ENCODE data around the gene LRIG2.
"Not testable (repeated sequence)": the region's sequence is repeated elsewhere in the genome, so short reads cannot be mapped to it uniquely, and the experiment has no call there.

Gene LRIG2

GRCh38 chr1:113133038-113133437 is 60.0 kb downstream of the LRIG2 start:
- no peak for DNase-seq

GRCh38 chr1:113133759-113134158 is 60.8 kb downstream of the LRIG2 start:
- DNase-seq: no peak

DNA sequence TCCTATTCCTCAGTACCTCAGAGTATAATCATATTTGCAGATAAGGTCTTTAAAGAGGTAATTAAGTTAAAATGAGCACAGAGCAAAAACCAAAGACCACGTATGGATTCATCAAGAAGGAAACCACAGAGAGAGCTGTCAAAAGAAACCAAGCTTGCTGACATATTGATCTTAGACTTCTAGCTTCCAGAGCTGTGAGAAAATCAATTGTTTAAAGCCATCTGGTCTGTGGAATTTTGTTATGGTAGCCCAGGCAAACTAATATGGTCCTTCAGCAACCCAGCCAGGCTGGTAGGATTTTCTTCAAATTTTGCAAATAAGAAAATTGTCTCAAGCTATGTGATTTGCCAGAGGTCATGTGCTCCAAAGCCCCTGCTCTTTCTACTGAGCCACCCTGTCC is 62.5 kb downstream of the LRIG2 start:
- no peak for DNase-seq

DNA sequence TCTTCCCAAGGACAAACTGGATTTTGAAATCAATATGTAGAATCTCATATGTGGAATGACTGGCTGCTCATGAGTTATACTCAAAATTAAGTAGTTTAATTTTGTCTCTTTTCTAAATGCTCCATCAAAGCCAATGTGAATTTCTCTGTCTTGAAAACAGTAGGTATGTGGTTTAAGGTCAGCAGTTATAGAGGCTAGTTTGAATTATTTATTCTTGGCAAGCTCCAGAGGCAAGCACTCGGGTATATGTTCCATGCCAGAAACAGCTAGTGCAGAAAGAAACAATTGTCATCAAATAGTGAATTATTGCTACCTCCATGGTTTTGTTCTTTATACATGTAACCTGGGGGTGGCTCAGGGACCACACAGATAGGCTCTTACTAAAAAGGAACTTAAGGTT is 63.5 kb downstream of the LRIG2 start:
- no peak for DNase-seq

DNA sequence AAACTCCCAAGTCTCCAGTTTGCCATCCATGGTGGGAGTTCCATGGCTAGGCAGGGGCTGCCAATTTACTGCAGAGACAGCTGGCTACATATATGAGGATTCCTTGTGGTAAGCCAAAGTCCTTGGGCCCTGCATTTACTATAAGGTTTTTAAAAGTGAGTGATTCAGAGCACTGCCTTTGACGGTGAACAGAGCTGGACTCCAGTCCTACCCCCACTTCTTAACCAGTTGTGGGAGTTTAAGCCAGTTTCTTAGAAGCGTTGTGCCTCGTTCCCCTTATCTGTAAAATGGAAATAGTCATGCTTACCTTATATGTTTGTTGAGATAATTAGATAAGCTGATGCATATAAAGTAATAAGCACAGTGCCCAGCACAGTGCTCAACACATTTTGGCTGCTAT is 64.6 kb downstream of the LRIG2 start:
- no peak for DNase-seq

DNA sequence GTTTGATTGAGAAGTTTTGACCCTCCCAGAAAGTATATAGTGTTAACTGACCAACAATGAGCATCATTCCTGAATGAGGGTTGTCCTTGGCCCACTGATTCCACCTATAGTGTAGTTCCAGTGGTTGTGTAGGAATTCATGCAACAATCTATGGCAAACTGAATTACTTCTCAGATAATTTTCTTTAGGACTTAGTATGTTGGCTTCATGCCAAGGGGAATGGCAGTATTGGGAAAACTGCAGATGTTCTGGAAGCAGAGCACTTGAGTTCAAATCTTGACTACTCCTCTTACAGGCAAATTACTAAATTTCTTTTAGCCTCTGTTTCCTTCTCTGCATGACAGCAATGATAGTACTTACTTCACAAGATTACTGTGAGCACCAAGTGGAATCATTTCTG is 65.8 kb downstream of the LRIG2 start:
- no peak for DNase-seq

GRCh38 chr1:113140176-113140575 is 67.2 kb downstream of the LRIG2 start:
- no peak for DNase-seq

DNA sequence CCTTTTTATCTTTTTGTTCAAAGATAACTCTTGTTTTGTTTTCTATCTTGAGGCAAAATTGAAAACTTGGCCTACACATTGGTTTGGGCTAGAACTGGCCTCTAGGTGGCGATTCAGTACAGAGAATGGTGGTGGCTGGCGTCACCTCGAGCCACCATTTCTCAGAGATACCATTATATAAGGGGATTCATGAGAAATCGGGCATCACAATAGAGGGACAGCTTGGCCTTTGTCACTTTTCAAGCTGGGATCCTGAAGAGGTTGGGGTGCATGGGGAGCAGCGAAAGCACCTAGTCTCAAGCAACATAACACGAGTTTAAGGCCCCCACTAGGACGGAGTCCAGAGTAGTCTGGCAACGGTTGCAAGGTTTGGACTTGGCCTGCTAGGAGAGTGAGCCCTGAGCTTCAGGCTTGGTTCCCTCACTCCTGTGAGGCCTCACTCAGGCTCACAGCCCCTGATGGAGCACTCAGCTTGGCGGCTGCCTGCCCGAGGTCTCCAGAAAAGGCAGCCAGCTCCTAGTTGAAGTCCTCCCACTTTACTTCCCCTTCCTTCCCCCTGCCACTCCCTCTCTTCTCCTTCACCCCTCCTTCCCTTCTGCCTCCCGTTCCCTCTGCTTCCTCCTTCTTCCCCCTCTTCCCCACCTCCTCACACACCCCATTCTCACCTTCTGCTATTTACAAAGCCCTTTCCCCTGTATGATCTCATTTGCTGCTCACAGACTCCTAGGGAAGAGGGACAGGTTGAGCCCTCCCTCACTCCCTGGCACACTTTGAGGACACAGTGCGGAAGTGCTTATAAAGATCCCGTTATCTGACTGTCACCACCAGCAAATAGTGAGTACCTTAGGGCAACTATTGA is 67.8 kb downstream of the LRIG2 start:
- DNase-seq: peak; percentile 58

DNA sequence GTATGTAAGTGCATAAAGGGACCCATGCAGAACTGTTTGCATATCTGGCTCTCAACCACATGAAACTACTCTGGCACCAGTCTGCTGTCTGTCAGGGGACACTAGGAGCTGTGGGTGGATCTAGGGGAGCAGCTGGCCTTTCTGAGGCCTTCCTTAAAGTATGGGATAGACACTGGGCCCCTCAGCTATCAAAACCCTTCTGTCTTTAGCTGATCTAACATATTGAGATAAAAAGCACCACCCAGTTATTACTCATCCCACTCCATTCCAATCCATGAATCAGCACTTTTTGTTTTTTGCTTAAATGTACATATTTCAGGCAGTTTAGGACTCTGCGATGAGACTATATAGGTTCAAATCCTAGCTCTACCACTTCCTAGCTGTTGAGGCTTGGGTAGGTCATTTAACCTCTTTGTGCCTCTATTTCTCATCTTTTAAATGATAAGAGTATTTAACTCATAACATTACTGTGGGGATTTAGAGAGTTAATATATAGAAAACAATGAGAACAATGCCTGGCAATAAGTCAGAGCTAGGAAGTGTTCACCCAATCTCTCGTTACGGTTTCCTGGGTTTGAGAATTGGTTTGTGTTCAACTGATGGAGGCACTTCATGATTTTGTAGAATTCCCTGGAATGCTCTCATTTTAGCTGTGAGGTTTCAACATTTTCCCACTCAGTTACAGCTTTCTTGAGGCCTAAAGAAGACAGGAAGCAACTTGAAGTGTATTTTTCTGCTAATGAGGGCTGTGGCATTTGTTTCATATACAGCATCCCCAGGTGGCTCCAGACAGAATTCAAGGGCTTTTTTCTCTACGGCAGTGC is 68.9 kb downstream of the LRIG2 start:
- no peak for DNase-seq

GRCh38 chr1:113142791-113143190 is 69.8 kb downstream of the LRIG2 start:
- no peak for DNase-seq

GRCh38 chr1:113146242-113147072 is 73.5 kb downstream of the LRIG2 start:
- DNase-seq: no peak

DNA sequence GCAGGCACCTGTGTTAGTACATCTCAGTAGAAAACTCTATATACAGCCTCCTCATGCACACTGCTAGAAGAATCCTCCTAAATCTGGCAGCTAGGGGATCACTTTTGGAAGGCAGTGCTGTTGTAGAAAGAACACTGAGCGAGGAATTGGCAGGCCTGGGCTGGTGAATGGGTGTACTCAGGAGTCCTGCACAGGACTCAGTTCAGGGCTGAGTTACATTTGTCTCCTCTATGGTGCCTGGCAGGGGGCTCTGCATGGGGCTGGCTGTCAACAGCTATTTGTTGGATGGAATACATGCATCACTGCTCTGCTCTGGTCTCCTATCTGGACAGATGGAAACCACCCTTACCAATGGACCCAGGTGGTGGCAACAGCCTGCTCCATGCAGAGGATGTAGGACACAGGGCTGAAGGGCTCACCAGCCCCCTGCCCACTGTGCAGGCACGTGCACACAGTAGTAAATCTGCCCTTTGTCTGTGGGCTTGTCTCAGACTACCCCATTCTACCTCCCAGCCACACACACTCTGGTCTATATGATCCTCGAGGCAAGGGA is 74.2 kb downstream of the LRIG2 start:
- DNase-seq: no peak

- no peak for DNase-seq
Observed at GRCh38 chr1:113147826-113148225, 74.8 kb downstream of the LRIG2 start.

- DNase-seq: peak; percentile 61
Observed at GRCh38 chr1:113150494-113150893, 77.5 kb downstream of the LRIG2 start.

DNA sequence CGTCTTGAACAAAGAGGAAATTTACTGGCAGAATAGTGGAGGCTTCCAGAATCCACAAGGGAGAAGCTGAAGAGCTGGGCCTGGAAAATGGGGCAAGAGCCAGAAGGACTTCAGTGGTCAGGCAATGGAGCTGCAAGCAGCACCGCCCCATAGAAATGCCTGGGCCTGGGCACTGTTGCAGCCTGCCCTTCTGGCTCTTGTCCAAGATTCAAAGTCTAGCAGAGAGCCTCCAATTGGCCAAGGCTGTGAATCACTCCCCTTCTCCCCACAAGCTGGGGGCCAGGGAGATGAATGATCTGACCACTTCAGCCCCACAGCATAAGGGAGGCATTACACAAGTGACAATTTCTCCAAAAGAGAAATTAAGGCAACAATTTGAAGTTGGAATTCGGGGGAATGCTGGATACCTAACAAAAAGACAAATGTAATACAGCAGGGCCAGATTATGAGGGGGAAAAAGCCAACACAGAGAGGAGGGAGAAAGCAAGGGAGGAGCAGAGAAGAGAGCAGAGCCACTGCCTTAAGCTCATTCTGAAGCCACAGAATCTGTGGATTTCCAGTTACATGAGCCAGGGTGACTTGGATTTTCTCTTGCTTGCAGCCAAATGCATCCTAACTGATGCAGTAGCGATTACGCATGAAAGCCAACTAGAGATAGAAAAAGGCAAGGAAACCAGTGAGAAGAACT is 80.3 kb downstream of the LRIG2 start:
- DNase-seq: no peak

DNA sequence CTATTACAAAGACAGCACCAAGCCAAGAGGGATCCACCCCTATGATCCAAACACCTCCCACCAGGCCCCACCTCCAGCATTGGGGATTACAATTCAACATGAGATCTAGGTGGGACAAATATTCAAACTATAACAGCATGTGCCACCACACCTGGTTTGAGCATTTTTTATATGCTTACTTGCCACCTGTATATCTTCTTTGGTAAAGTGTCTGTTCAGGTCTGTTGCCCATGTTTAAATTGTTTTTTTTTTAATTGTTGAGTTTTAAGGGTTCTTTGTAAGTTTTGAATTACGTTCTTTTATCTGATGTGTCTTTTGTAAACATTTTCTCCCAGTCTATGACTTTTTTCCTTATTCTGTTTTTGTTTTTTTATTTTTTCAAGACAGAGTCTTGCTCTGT is 83.4 kb downstream of the LRIG2 start:
- no peak for DNase-seq

GRCh38 chr1:113158743-113159142 is 85.7 kb downstream of the LRIG2 start:
- DNase-seq: not testable (repeated sequence)

GRCh38 chr1:113166473-113166872 is 93.5 kb downstream of the LRIG2 start:
- no peak for DNase-seq

DNA sequence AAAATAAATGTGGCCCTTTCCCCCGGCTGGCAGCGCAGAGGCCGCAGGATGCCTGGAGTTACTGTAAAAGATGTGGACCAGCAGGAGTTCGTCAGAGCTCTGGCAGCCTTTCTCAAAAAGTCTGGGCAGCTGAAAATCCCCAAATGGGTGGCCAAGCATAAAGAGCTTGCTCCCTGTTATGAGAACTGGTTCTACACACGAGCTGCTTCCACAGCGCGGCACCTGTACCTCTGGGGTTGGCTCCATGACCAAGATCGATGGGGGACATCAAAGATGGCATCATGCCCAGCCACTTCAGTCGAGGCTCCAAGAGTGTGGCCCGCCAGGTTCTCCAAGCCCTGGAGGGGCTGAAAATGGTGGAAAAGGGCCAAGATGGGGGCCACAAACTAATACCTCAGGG is 95.9 kb downstream of the LRIG2 start:
- DNase-seq: no peak

- DNase-seq: no peak
Observed at GRCh38 chr1:113169591-113169990, 96.6 kb downstream of the LRIG2 start.

GRCh38 chr1:113170519-113170918 is 97.5 kb downstream of the LRIG2 start:
- DNase-seq: no peak

- DNase-seq: no peak
Observed at GRCh38 chr1:113178106-113178505, 105.1 kb downstream of the LRIG2 start.

Measured in NCI-H526 treated with DMSO at 0.1 percent for 48 hours (cell line).